HG02642 (cell line): ENCODE data around the gene SCAMP4.

Source experiments
- ATAC-seq: cut with Tn5 transposase; IDR thresholded peaks from one replicate; pipeline ENCODE4 v1.9.1; 2021; ENCODE audit warnings: mild to moderate bottlenecking; ENCODE audit not compliant: unreplicated experiment, poor library complexity

SCAMP4 gene

DNA sequence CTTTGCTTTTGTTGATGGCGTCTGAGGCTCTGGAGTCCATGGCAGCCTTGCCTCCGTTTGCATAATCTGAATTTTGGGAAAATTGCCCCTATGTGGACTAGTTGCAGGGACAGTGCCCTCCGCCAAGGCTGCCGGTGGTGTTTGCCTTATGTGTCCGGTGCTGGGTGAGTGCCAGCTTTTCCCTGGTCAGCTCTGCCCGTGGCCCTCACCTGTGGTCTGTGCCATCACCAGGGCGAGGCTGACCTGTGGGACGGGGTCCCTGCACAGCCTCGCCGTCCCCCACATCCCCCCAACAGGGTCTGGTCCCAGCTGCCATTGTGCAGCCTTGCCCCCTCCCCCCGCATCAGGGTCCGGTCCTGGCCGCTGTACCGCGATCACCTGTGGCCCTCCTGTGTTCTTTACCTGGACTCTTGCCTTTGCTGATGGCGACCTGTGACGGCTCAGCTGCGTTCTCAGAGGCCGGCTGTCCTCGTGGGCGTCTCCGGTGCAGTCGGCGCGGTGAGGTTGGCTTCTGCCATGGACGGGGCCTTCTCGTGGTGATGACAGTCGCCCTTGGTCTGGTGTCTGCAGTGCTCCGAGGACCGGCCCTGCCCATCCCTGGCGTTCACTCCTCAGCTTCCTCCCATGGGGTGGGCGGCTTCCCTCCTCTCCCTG lies 48.4 kb downstream of the SCAMP4 start:
- ATAC-seq: no peak

DNA sequence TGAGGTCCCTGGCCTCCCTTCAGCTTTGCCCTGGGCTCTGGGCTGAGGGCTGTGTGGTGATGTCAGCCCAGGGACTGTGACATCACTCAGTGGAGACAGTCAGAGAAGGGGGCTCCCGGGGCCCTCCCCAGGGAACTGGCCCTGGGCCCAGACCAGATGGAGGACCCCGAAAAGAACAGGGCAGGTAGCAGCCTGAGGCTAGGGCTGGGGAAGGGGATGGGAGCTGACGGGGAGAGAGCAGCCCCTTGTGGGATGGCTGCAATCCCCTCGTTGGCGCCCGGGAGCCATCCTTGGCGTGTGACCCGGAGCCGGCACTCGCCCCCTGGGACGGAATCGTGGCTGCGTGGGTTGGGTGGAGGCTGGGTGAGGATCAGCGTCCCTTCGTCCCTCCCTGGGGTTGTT lies 49.3 kb downstream of the SCAMP4 start:
- ATAC-seq: no peak

DNA sequence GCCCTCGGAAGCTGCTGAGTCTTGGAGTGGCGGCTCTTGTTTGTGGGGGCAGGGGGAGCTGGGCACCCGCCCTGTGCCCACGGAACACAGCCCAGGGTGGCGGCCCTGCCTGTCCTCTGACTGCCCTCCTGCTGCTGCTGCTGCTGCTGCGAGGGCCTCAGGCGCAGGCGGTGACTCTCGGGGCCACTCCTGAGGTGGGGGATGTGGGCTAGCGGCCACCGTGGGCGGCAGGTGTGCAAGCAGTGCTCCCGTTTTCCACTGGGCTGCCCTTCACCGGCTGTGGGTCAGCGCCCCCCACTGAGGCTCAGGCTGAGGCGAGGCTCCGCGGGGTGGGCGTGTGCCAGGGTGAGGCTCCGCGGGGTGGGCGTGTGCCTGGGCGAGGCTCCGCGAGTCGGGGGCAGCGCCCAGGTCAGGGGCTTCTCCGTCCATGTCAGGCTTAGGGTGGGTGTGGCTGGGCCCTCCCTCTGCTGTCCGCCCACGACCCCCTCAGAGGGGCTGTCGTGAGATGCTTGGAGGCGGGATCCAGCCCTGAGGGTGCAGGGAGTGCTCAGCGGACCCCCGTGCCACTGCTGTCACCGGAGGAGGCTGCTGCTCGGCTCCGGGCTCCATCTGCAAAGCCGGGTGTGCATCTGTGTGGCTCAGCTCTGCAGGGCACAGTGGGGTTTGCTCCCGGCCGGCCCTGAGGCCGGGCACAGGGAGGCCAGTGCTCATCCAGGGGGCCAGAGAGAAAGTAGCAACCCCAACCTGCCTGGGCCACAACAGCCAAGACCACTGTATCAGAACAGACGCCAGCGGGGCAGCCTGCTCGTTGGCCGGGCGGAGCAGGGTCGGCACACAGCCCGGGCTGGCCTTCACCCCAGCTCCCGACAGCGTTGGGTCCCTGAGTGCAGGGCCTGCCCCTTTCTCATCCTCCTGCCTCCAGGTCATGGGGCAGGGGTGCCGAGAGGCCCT lies 50.2 kb downstream of the SCAMP4 start:
- no peak for ATAC-seq

DNA sequence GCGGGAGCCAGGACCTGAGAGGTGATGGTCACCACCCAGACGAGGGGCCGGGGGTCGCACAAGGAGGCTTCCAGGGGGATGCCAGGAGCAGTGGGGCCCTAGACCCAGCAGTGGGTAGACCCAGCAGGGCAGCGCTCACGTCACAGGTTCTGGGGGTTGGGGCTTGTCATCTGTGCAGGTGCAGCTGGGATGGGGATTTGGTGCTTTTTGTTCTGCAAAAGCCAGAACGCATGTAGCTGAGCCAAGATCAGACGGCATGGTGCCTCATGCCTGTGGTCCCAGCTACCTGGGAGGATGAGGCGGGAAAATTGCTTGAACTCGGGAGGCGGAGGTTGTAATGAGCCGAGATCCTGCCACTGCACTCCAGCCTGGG lies 50.9 kb downstream of the SCAMP4 start:
- ATAC-seq: no peak

DNA sequence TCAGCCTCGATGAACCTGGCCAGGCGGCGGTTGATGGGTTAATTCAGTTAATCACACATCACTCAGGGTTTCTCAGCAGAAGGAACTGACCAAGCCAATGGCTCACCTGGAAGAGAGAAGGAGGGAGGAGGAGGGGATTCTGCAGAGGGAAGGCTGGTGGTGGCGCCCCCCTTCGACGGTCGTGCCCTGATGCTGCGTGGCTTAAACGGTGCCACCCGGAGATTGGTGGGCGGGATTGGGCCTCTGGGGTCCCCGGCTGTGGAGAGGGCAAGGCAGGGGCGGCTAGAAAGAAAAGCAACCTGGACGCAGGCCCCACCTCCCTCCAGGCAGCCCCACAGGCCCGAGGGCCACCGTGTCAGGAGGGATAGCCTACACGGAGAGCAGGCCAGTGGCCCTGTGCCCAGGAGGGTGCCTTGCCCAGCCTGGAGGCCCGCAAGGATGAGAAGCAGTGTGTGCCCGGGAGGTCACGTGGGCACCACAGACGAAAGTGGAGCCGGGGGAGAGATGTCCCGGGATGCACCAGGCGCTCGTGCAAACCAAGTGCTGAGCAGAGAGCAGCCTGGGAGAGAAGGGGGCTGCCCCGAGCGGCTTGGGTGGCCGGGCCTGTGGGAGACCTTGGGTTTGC lies 51.8 kb downstream of the SCAMP4 start:
- no peak for ATAC-seq

DNA sequence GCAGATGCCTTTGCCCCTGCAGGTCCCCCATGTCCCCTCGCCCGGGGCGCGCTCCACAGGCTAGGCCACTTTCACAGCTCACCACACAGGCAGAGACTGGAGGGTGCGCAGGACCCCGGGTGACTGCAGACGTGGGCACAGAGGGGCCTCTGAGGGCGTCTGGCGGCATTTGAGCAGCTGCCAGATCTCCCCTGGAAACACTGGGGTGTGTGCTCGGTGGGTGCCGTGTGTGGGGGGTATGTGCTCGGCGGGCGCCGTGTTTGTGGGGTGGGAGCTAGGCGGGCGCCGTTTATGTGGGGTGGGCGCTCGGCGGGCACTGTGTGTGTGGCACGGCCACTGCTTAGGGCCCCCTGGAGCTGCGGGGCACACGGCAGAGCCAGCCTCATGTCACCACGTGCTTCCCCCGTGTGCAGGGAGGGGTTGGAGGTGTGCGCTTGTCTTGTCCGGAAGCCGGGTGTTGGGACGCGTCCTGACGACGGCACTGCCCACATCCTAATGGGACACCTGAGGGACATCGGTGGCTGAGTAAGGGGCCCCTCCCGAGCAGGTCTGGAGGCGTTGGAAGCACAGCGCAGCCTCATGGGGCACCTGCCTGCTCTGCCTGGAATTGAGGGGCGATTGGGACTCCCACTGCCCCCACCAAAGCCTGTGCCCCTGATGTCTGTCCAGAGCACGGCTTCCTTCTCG lies 52.5 kb downstream of the SCAMP4 start:
- no peak for ATAC-seq

DNA sequence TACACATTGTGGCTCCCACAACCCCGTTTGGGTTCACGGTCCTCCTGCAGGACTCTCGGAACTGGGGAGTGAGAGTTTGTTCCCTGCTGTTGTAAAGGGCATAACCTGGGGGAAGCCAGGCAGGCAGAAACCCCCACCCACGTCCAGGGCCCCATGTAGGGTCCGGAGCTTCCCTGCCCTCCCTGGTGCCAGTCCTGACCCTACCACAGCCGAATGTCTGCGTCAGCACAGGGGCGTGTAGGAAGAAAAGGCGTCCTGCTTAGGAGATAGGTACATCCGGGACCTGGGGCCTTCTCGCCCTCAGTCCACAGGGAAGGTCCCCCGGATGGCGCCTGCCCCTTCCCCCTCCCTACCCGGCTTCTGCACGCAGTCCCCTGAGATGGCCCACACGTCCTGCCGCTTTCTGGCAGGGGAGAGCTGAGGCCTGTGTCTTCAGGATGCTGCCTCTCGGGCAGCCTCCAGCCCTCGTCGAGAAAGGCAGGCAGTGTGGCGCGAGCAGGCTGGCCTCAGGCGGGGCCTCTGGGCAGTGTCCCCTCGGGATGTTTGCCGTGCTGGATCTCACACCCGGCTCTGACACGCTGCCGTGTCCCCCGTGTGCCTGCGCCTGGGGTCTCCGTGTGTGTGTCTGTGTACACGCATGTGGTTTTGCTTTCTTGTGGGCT lies 54.9 kb downstream of the SCAMP4 start:
- ATAC-seq: no peak

DNA sequence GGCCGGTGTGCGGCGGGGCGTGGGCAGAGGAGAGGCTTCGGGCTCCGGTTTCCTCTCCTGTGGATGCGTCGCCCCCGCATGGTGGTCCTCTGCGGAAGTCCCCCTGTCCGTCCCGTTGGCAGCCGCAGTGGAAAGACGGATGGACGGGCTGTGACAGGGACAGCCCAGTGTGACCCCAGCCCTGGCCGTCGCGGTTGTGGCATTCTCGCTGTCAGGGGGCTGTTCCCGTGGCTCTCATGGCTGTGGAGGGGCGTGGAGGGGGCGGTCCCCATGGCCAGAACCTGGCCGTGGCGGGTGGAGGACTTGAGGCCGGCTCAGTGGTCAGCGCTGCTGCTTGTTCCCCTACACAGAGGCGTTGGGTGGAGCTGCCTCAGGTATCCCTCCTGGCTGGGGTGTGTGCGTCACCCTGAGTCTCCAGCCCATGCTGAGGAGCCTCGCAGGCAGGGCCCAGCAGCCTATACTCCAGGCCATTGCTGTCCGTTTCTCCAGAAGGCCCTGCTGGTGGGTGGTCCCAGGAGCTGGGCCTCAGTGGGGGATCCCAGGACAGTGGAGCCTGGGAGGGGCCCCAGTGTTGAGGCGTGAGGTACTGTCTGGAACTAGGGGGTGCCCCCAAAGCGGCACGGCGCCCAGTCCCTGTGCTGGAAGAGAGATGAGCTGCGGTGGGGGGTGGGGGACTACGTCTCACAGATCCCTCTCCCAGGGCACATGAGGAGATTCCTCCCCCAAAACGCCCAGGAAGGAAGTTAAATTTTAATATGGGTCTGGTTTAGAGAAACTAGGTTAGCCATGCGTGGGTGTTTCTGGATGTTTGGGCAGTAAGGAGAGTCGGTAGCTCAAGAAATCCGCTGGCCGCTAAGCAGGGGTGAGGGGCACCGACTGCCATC lies 56.0 kb downstream of the SCAMP4 start:
- ATAC-seq: no peak

DNA sequence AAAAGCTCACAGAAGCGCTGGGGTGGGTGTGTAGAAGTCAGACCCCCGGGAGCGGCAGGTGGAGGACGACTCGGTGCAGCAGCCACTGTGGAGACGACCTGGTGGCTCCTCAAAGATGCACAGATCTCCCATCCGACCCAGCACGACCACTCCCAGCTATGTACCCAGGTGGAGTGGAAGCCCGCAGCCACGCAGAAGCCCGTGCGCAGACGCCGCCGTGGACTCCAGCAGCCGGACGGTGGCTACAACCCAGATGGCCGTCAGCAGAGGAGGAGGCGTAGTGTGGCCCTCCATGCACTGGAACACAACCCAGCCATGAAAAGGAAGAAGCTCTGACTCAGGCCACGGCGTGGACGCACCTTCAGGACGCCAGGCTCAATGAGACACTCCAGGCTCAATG lies 57.5 kb downstream of the SCAMP4 start:
- no peak for ATAC-seq

DNA sequence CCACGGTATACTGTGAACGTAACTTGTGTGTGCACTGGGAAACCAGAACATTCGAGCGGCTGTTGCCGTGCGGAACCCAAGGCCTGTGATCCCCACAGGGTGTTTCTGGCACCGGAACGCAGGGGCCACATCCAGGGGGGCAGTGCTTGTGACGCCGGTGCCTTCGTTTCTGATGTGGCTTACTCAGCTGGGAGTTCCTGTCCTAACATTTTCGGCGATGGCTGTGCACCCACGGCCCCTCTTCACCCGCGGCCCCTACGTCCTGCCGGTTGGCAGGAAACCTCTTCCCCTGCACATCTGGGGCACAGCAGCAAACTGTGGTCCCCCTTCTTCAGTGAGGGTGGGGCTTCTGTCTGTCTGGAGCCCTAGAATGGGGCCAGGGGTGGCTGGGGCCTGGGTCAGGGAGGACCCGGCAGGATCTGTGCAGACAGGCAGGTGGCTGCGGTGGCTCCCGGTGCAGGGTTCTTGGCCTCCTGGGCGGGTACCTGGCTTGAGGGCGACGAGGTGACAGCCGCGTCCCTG lies 61.9 kb downstream of the SCAMP4 start:
- ATAC-seq: no peak

DNA sequence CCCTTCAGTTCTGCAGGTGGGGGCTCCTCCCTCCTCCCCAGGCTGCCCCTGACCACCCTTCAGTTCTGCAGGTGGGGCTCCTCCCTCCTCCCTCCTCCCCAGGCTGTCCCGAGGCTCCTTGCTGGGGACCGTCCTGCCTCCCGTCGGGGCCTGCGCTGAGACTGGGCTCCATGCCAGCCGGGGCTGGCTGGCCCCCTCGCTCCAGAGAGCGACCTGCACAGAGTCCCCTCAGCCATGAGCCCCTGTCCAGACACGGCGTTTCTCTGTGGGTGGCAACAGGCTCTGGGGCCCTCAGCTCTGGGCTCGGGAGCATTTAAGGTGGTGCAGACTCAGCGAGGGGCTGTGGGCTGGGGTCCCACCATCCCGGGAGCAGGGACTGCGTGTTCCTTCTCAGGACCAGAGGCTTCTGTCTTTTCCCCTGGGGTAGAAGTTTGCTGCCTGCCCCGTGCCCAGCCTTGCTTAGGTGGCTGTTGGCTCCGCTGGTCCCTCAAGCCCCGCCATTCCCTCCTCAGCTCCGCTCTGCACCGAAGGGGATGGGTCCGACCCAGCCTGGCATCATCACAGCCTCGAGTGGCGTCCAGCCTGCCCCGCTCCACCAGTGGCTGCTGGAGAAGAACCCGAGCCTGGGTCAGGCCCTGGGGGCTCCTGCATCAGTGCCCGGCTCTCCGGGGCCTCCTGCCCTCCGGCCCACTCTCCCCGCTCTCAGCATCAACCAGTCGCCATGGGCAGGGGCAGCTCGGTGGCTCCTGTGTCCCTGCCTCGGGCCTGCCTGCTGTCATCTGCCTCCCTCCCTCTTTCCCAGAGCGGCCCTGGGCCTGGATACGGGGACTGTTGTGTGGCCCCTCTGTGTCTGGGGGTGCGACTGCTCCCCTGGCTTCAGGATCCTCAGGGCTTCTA lies 63.3 kb downstream of the SCAMP4 start:
- ATAC-seq: no peak

DNA sequence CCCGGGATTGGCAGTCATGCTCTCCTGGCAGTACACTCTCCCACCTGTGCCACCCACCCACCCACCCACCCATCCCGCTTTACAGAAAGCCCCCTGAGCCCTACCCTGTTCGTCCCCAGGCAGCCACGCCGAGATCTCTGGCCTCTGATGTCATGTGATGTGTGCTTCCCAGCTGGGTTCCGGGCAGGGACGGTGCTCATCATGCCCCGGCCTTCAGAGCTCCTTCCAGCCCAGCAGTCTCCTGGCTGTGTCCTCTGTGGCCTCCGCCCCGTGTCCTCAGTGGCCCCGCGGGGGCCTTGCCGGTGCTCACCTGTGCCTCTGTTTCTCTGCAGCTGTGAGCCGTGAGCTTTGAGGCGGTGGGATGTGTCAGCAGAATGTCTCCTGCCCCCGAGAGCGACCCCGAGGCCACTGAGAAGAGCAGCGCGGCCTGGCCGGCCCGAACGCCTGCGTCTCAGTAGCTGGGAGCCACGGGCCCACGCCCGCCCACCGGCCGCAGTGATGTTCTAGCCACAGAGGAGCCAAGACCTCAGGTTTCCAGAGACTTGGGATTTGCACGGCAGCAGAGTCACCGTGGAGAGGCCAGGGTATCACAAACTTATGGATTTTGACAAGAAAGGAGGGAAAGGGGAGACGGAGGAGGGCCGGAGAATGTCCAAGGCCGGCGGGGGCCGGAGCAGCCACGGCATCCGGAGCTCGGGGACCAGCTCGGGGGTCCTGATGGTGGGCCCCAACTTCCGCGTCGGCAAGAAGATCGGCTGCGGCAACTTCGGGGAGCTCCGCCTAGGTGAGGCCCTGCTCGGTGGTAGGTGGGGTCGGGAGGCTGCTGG lies 64.2 kb downstream of the SCAMP4 start:
- no peak for ATAC-seq

DNA sequence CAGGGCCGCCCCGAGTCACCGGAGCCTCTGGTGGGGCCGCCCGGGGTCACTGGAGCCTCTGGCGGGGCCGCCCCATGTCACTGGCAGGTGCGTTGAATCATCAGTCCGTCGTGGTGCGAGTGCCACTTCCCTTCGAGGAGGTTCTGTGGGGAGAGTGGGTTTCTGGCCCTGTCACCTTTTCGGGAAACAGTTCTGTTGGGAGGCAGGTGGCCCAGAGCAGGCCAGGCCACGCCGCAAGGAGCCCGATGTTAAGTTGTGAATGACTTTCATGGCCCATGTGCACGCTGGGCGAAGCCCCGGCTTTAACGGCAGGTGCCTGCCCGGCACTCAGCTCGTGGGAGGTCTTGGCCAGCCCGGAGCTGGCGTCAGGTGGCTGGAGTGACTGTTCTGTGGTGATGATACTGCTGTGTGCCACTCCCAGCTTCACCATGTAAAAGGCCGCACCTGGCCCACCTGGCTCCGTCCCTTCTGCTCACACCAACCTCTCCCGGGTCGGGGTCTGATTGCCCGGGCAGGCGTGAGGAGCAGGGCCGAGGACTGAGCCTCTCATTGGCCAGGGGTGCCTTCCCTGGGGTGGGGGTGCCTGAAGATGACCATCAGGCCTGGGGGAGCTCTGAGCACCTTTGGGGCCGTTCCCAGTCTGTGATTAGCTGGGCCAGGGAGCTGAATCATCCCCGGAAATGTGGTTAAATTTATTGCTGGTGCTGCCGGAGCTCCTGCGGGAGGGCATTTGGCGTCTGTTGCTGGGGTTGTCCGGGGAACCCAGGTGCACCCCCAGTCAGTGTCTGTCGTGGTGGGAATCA lies 65.0 kb downstream of the SCAMP4 start:
- no peak for ATAC-seq

DNA sequence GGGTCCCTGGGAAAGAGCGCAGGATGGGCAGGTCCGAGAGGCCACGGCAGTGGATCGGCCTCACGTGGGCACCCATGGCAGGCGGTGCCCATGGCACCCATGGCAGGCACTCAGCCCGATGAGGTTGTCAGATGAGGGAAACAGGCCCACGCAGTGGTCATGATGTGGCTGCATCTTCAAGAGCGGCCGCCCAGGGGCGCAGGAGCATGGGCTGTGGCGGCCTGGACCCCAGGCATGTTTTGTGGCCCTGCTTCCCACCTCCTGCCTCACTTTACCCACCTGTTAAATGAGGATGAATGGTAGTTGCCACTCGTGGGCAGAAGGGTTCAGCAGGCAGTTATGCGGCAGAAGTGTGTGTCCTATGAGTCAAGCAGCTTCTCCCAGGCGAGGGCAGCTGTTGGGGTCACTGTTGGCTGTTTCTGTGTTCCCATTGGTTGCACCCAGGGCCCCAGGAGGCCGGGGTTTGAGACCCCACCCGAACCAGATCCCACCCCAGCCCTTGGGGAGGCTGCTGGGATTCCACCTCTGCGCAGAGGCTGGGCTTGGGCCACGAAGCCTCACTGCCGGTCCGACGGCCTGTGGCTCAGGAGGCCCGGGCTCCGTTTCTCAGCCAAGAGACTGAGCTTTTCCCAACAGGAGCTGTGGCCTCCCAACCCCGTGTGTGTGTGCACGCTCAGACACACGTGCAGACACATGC lies 65.8 kb downstream of the SCAMP4 start:
- no peak for ATAC-seq

DNA sequence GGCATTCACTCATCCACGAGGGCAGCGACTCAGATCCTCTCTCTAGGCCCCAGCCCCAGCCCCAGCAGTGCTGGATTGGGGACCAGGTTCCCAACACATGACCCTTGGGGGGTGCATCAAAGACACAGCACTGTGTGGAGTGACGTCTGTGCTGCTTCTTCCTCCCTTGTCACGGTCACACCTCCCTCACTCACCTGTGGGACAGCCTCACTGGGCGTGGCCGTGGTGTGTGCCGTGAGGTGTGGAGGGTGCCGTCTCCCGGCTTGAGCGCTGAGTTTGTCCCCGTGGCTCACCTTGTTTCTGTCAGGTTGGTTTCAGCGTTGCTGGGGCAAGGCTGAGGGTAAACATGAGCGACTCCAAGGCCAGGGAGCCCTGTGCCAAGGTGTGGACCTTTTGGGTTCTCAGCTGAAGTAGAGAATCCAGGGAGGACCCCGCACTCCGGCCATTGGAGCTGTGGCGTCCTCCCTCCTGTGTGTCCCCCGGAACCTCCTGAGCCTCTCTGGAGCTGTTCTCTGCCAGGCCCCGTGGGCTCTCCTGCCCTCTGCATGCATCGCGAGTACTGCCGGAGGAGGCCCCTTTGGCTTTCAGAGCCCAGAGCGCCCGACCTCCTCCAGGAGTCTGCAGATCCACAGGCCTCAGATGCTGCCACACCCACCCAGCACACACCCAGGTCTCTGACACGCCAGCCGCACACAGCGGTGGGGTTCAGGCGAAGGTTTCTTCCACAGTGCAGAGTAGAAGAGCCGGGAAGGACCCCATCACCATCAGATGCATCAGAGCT lies 69.4 kb downstream of the SCAMP4 start:
- ATAC-seq: no peak
